Progenitor cell of endocrine pancreas (in vitro differentiated cells): Measurements from ENCODE around the gene ART5. TPM values are rescaled to one million over a fixed set of nuclear protein-coding genes. Genes with fewer than 3 reads are reported as not detected.

Experiments
- DNase-seq: peaks from one replicate; pipeline ENCODE4 v3.0.0; 2021; ENCODE audit warnings: low spot score; ENCODE audit not compliant: unreplicated experiment
- H3K27ac Mint-ChIP-seq: 2 replicates; pipeline ENCODE4 v1.8.0; 2021; ENCODE audit warnings: mild to moderate bottlenecking, moderate library complexity, mixed read lengths
- H3K27me3 Mint-ChIP-seq: 2 replicates; pipeline ENCODE4 v1.8.0; 2021; ENCODE audit warnings: mixed read lengths
- H3K36me3 Mint-ChIP-seq: 2 replicates; pipeline ENCODE4 v1.8.0; 2022; ENCODE audit warnings: mixed read lengths; ENCODE audit not compliant: insufficient read depth
- H3K4me1 Mint-ChIP-seq: 2 replicates; pipeline ENCODE4 v1.8.0; 2021; ENCODE audit warnings: low read depth, mixed read lengths
- H3K4me3 Mint-ChIP-seq: 2 replicates; pipeline ENCODE4 v1.8.0; 2021; ENCODE audit warnings: low read depth, mild to moderate bottlenecking, moderate library complexity, mixed read lengths
- H3K9me3 Mint-ChIP-seq: 2 replicates; pipeline ENCODE4 v1.8.0; 2021; ENCODE audit warnings: low read depth, mixed read lengths
- total RNA-seq: library from RNA; stranded (reverse); gene quantifications from 2 replicates; pipeline ENCODE4 v1.2.1, GENCODE V29; 2021
- TF ChIP-seq, protein P1 (sequence below): fragments of 200-600 bp; sonication (generic); IDR thresholded peaks from one replicate; pipeline ENCODE4 v1.5.0; 2021; ENCODE audit warnings: antibody characterized with exemption, mild to moderate bottlenecking; ENCODE audit not compliant: unreplicated experiment

Gene ART5
- total RNA-seq, 1 donor from 2014 or later, result 1.8 TPM

DNA sequence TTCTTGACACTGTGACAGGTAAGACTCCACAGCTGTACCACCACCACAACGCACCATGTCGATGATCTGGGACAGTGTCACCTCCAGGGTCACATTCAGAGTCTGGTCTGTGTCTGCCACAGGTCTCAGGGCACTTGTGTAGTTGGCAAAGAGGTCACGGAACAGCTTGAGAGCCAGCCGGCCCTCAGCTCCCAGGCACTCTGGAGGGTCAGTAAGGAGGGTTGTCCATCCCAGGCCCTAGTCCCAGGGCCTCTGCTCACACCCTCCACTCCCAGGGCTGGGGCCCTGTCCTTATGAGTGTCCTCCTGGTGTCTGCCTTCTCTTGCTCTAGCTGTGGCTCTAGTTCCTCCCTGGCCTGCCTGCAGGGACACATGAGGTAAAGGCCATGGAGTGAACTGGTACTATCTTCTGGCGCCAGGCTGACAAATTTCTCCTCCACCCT lies 28.0 kb upstream of the ART5 start:
- TF ChIP-seq, protein P1, sequence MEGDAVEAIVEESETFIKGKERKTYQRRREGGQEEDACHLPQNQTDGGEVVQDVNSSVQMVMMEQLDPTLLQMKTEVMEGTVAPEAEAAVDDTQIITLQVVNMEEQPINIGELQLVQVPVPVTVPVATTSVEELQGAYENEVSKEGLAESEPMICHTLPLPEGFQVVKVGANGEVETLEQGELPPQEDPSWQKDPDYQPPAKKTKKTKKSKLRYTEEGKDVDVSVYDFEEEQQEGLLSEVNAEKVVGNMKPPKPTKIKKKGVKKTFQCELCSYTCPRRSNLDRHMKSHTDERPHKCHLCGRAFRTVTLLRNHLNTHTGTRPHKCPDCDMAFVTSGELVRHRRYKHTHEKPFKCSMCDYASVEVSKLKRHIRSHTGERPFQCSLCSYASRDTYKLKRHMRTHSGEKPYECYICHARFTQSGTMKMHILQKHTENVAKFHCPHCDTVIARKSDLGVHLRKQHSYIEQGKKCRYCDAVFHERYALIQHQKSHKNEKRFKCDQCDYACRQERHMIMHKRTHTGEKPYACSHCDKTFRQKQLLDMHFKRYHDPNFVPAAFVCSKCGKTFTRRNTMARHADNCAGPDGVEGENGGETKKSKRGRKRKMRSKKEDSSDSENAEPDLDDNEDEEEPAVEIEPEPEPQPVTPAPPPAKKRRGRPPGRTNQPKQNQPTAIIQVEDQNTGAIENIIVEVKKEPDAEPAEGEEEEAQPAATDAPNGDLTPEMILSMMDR, result no peak
- no peak overlapping the region for H3K27ac Mint-ChIP-seq
- H3K27me3 Mint-ChIP-seq, result no peaks in the 10 kb centered on the region
- H3K9me3 Mint-ChIP-seq, result no peaks in the 10 kb centered on the region
- DNase-seq, result no peak
- H3K36me3 Mint-ChIP-seq, result peaks cover 25% of the 10 kb centered on the region
- H3K4me1 Mint-ChIP-seq, result peaks cover 1% of the 10 kb centered on the region
- no peak overlapping the region for H3K4me3 Mint-ChIP-seq

DNA sequence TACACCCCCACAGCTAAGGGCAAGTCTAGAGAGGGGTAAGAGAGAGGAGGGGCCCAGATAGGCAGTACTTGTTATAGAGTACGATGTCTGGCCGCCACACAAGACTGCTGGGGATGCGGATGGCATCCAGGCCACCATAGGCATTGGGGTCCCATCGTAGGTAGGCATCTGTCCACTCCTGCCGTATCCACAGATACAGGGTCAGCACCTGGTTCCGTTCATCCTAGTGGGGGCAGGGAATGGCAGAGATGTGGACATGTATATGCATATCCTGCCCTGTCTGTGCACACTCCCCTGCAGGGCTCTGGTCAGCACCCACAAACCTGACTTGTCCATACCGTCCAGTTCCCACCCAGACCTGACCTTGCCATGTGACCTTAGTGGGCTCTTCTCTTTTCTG lies 27.3 kb upstream of the ART5 start:
- no peaks in the 10 kb centered on the region for H3K9me3 Mint-ChIP-seq
- no peak overlapping the region for H3K4me3 Mint-ChIP-seq
- H3K36me3 Mint-ChIP-seq, result peaks cover 20% of the 10 kb centered on the region
- peaks cover 1% of the 10 kb centered on the region for H3K4me1 Mint-ChIP-seq
- no peak for DNase-seq
- H3K27me3 Mint-ChIP-seq, result no peaks in the 10 kb centered on the region
- TF ChIP-seq, protein P1, result no peak
- no peak overlapping the region for H3K27ac Mint-ChIP-seq

DNA sequence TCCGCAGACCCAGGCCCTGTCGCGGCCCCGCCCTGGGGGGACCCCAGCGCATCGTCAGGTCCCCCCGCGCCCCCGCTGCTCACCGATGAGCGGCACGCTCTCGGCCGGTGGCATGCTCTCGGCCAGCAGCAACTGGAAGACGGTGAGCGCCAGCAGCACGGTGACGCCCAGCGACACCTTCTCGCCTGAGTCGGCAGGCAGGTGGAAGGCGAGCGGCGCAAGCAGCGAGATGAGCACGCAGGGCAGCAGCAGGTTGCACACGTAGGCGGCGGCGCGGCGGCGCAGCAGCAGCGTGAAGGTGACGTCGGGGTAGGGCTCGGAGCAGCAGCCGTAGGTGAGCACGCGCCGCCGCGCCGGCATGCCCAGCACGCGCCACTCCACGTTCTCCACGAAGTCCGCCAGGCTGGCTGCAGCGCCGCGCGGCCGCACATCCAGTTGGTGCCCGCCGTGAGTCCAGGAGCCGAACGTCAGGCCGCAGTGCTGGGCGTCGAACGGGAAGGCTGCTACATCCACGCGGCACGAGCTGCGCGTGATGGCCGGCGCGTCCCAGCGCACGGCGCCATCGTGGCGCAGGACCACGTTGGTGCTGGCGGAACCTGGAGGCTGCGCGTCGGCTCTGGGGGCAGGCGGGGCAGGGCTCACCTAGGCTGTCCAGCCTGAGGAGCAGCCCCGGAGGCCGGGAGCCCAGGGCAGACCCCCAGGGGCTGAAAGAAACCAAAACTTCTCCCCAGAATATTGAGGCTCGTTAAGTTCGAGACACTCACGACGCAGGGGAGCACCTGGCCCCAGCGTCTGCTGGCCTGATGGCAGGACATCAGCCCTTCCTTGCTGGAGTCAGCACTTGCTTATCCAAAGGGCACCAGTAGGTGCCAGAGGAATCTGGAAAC lies 25.6 kb upstream of the ART5 start:
- no peak for DNase-seq
- TF ChIP-seq, protein P1, result no peak
- H3K4me1 Mint-ChIP-seq, result no peaks in the 10 kb centered on the region

DNA sequence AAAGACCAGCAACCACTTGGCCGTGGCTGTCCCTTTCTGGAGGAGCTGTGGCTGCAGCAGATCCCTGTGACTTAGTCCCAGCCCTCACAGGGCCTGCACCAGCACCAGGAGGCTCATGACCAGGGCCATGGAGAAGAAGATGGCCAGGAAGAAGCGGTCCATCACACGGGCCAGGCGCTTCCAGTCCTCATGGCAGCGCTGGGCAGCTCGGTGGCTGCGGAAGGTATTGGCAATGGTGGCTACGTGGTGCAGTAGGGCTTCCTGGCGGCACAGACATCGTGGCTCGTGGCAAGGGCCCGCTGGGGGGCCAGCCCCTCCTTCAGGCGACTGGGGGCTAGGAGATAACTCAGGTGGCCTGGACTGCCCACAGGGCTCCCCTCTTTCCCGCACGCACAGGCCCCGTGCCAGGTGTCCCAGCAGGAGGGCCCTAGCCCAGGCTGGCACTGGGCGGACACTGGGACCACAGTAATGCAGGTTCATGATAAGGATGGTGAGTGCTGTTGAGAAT lies 24.3 kb upstream of the ART5 start:
- no peaks in the 10 kb centered on the region for H3K9me3 Mint-ChIP-seq
- no peak overlapping the region for H3K27ac Mint-ChIP-seq
- no peaks in the 10 kb centered on the region for H3K27me3 Mint-ChIP-seq
- no peaks in the 10 kb centered on the region for H3K4me1 Mint-ChIP-seq
- no peak overlapping the region for H3K4me3 Mint-ChIP-seq
- no peak for DNase-seq
- peaks cover 16% of the 10 kb centered on the region for H3K36me3 Mint-ChIP-seq
- TF ChIP-seq, protein P1, result no peak

More for the DNA sequence above, 25.6 kb upstream of the ART5 start:
- Mint-ChIP-seq H3K27ac (no peak overlapping the region), H3K36me3 (peaks cover 16% of the 10 kb centered on the region), H3K4me3 (no peak overlapping the region), H3K27me3 (no peaks in the 10 kb centered on the region), H3K9me3 (no peaks in the 10 kb centered on the region)

DNA sequence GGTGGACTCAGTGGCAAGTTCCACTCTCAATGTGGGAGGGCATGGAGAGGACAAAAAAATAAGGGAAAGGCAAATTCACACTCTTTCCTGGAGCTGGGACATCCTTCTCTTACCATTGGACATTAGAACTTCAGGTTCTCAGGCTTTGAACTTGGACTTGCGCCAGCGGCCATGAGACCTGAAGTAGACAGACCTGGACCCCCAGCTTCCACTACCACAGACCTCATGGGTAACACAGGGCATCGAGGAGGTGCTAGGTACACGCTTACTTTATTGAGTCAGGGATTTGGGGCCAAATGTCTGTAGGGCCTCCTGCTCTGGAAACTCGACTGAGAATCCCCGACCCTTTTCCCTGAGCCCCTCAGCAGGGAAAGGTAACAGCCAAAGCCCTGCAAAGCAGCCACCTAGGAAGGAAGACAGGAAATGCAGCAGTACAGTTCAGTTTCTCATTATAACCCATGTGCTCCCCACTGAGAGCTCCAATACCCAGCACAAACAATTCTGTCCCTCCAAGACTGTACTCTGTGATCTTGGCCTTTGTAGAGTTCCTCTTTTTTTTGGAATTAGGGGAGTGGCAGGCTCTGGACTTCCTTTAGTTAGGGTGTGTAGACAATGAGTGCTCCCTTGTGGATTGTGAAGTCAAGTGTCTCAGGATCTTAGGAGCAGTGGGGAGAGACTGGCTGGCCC lies 23.7 kb upstream of the ART5 start:
- TF ChIP-seq, protein P1, result no peak

More for the DNA sequence above, 23.7 kb upstream of the ART5 start:
- Mint-ChIP-seq H3K36me3 (peaks cover 15% of the 10 kb centered on the region), H3K4me1 (no peaks in the 10 kb centered on the region), H3K9me3 (no peaks in the 10 kb centered on the region), H3K4me3 (no peak overlapping the region), H3K27me3 (no peaks in the 10 kb centered on the region), H3K27ac (no peak overlapping the region)
- no peak for DNase-seq
